Kidney (tissue), 14 donors: ENCODE data around the gene LRRC43. TPM values are rescaled to one million over a fixed set of nuclear protein-coding genes. Genes with fewer than 3 reads are reported as not detected.

Source experiments
- DNase-seq, 5 donors: peaks; one replicate each; pipeline ENCODE4 v3.0.0-alpha.2; 2013 to 2020
- FAIRE-seq: peaks from 2 replicates; lab custom pipeline; 2012; peaks lifted over from hg19 to GRCh38; lab: Jason Lieb, UNC
- H3K27ac ChIP-seq, 2 donors: one replicate each; pipeline ENCODE4 v1.7.0; 2013; ENCODE audit warnings: low read depth in 2 of 2, low read length in 2 of 2, inconsistent platforms in 1 of 2
- H3K27me3 ChIP-seq: one replicate; pipeline ENCODE4 v1.7.1; 2013; ENCODE audit warnings: low read length, inconsistent platforms; ENCODE audit not compliant: control insufficient read depth, insufficient read depth
- H3K36me3 ChIP-seq, 3 donors: one replicate each; pipeline versions ENCODE4 v1.7.0 to v1.7.1; 2013; ENCODE audit warnings: low read length in 3 of 3, control low read depth in 1 of 3, inconsistent platforms in 1 of 3; ENCODE audit not compliant: insufficient read depth in 3 of 3, control insufficient read depth in 2 of 3
- H3K4me1 ChIP-seq, 3 donors: one replicate each; pipeline versions ENCODE4 v1.7.0 to v1.7.1; 2013; ENCODE audit warnings: low read length in 3 of 3, inconsistent platforms in 1 of 3, low read depth in 1 of 3; ENCODE audit not compliant: control insufficient read depth in 2 of 3, insufficient read depth in 2 of 3
- H3K4me3 ChIP-seq, 3 donors: one replicate each; pipeline versions ENCODE4 v1.7.0 to v1.8.1; 2013; ENCODE audit warnings: low read length in 3 of 3, control low read depth in 1 of 3, inconsistent platforms in 1 of 3
- H3K9ac ChIP-seq, 3 donors: one replicate each; pipeline versions ENCODE4 v1.7.0 to v1.7.1; 2013; ENCODE audit warnings: low read length in 3 of 3, control low read depth in 1 of 3, inconsistent platforms in 1 of 3
- H3K9me3 ChIP-seq, 3 donors: one replicate each; pipeline versions ENCODE4 v1.7.0 to v1.7.1; 2013; ENCODE audit warnings: low read length in 3 of 3, control low read depth in 1 of 3, inconsistent platforms in 1 of 3; ENCODE audit not compliant: control insufficient read depth in 2 of 3, insufficient read depth in 1 of 3
- CTCF ChIP-seq: IDR thresholded peaks from 3 replicates; pipeline ENCODE4 v1.5.1; 2012; ENCODE audit warnings: mild to moderate bottlenecking, moderate library complexity, borderline replicate concordance; ENCODE audit not compliant: insufficient read depth; ENCODE audit errors: extremely low read depth
- intact Hi-C: fragments of 100-400 bp; cut with DNase I; formaldehyde crosslinking; loops from one replicate; pipeline ENCODE4 v1.11.1; 2022
- polyA plus RNA-seq: library from polyadenylated mRNA; stranded (reverse); fragments of 350-450 nt; fragmentation: Illumina TruSeq; extraction: RNeasy Lipid Tissue Mini Kit (QIAGEN cat#74804); gene quantifications from one replicate; pipeline ENCODE4 v1.2.3, GENCODE V29; 2014; ENCODE audit warnings: low read depth, low replicate concordance; ENCODE audit not compliant: insufficient read depth
- total RNA-seq: library from RNA; stranded (reverse); fragmentation: NEBNext Ultra II Directional; extraction: Animal tissue kit (Norgen Biotek cat#: 25700); gene quantifications from one replicate; pipeline ENCODE4 v1.2.1, GENCODE V29; 2021
- donor health status: control.
- donor health status: control.
- donor health status: control.
- donor health status: control.
- donor health status: control.
- donor health status: DM: yes; HTN: yes; CAD: no.
- donor health status: Normal renal cell carcinoma (clear cell type).

Gene LRRC43
- total and polyA plus RNA-seq, 2 donors from 2014 or later = 4.8 to 7.9 TPM

DNA sequence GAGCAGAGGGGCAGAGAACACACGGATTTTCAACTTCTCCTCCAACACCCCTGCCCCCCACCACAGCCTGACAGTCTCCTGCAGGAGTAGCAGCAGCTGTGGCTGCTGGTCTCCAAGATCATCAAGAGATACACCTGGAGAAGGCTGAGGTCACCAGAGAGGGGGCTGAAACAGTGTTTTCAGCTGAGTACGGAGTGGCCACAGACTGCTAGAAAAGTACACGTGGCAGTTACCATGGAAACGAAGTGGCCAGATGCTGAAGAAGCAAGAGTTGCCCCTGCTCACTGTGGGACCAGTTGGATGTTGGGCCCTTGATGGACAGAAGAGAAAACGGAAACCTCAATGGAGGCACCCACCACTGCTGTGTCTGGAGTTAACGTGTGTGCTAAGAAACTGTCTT, 47.9 kb downstream of the LRRC43 start:
- no peak for TF ChIP-seq CTCF
- intact Hi-C loops = no loop called here
- H3K36me3 ChIP-seq = peaks cover 2 to 44% (median 14%) of the 10 kb centered on the region in 3 donors
- FAIRE-seq (no peak), DNase-seq (no peak)
- no peak overlapping the region for H3K9ac ChIP-seq
- H3K27me3 ChIP-seq = no peaks in the 10 kb centered on the region
- H3K9me3 ChIP-seq = no peaks in the 10 kb centered on the region
- H3K4me1 ChIP-seq = peaks cover 0 to 9% (median 0%) of the 10 kb centered on the region in 3 donors
- H3K4me3 ChIP-seq = no peak overlapping the region
- H3K27ac ChIP-seq = no peak overlapping the region

DNA sequence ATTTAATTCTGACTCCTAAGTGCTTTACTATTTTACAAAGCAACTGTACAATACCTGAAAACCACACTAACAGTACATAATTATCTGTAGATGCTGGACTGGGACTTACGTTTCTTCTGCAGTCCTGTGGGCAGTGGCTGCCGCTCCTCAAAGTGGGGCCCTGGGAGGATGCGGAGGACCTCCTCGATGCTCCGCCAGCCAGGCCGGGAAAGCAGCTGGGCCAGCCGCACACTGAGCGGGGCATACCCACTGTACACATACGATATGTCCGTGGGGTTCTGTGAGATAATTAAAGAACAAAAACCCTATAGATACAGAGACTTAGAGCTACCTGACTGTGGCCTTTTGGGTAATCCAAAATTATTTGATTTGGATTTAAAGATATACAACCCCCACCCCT, 49.8 kb downstream of the LRRC43 start:
- Histone ChIP-seq H3K27ac (no peak overlapping the region), H3K4me3 (no peak overlapping the region), H3K9me3 (no peaks in the 10 kb centered on the region), H3K36me3 (peaks cover 2 to 54% (median 16%) of the 10 kb centered on the region in 3 donors), H3K4me1 (no peaks in the 10 kb centered on the region), H3K27me3 (no peaks in the 10 kb centered on the region), H3K9ac (no peak overlapping the region)
- intact Hi-C loops = no loop called here
- FAIRE-seq (no peak), DNase-seq (no peak)
- no peak for TF ChIP-seq CTCF

DNA sequence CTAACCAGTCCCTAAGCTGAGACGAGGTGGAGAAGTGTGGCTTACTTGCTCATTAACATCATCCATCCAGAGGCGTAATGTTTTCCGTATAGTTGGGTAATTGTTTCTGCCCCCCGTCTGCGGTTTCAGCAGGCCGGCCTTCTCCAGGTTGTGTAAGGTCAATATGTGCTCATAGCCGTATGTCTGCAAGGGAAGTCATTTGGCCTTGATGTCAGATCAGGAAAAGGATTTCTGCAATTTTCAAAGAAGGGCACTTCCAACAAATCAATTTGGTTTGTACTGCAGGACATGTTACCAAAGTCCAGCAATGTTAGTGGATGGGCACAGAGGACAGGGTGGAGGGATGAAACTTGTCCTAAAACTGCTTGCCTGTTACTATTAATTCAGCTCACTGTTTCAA, 52.8 kb downstream of the LRRC43 start:
- Histone ChIP-seq H3K36me3 (peaks cover 2 to 51% (median 18%) of the 10 kb centered on the region in 3 donors), H3K27ac (no peak overlapping the region), H3K9ac (no peak overlapping the region), H3K9me3 (no peaks in the 10 kb centered on the region), H3K27me3 (no peaks in the 10 kb centered on the region), H3K4me3 (no peak overlapping the region), H3K4me1 (no peaks in the 10 kb centered on the region)
- intact Hi-C loops = no loop called here
- TF ChIP-seq CTCF = no peak
- FAIRE-seq (no peak), DNase-seq (no peak)

DNA sequence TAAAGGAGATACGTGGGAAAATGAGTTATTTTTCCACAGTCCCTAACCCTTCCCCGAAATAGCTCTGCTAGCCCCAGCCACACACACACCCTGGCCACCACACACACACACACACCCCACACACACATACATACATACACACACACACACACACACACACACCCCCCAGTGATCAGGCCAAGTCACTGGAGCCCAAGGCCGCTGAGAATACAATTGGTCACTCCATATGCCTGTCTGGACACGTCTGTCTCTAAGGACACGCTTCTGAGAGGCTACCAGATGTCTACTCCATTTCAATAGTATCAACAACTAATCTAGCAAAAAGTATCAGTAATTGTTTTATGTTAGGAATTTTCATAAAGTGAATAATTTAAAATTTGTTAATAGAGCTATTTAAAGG, 55.9 kb downstream of the LRRC43 start:
- H3K9ac ChIP-seq = no peak overlapping the region
- no peak overlapping the region for H3K27ac ChIP-seq
- DNase-seq (no peak), FAIRE-seq (no peak)
- H3K27me3 ChIP-seq = no peaks in the 10 kb centered on the region
- no peaks in the 10 kb centered on the region for H3K4me1 ChIP-seq
- H3K9me3 ChIP-seq = no peaks in the 10 kb centered on the region
- peaks cover 2 to 31% (median 15%) of the 10 kb centered on the region in 3 donors for H3K36me3 ChIP-seq
- intact Hi-C loops = no loop called here
- TF ChIP-seq CTCF = no peak
- H3K4me3 ChIP-seq = no peak overlapping the region
